Stimulated activated naive CD8-positive, alpha-beta T cell treated with anti-CD3 and anti-CD28 coated beads, Interleukin-15, Interleukin-2, amounts not matched to agents 100 ng/mL and 50 ng/mL, for 24 hours (primary cell): ENCODE results near the gene TIMM23.
A peak's percentile ranks its signal among the peaks of the same experiment; 100 is the strongest.
"Not testable (repeated sequence)": the region's sequence is repeated elsewhere in the genome, so short reads cannot be mapped to it uniquely, and the experiment has no call there.

Experiments used
- H3K27ac Mint-ChIP-seq: one replicate; pipeline ENCODE4 v1.8.0; 2021; ENCODE audit warnings: mild to moderate bottlenecking, mixed read lengths
- H3K27me3 Mint-ChIP-seq: one replicate; pipeline ENCODE4 v1.8.0; 2021; ENCODE audit warnings: mixed read lengths
- H3K36me3 Mint-ChIP-seq: one replicate; pipeline ENCODE4 v1.8.0; 2021; ENCODE audit warnings: low read depth, mixed read lengths
- H3K4me1 Mint-ChIP-seq: one replicate; pipeline ENCODE4 v1.8.0; 2021; ENCODE audit warnings: low read depth, mixed read lengths
- H3K4me3 Mint-ChIP-seq: one replicate; pipeline ENCODE4 v1.8.0; 2021; ENCODE audit warnings: mild to moderate bottlenecking, mixed read lengths
- H3K9me3 Mint-ChIP-seq: one replicate; pipeline ENCODE4 v1.8.0; 2021; ENCODE audit warnings: mixed read lengths

The TIMM23 gene

DNA sequence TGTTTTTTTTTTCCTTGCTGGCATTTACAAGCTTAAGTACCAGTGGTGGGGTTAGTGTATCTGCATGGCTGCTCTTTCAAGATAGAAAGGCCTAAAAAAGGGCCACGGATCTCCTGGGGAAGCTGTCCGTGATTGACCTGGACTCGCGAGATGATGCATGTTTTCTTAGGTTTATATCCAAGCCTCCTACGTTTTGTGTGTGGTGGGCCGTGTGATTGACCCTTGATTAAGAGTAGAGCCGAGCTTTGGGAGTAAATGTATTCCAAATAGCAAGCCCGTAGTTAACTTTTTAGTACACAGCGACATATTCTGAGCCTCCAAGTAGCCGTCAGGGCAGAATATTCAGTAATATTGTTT is 502 bp downstream of the TIMM23 start:
- Mint-ChIP-seq H3K4me3 (peak overlapping the region; percentile 99), H3K4me1 (peaks cover 30% of the 10 kb centered on the region), H3K36me3 (peaks cover 43% of the 10 kb centered on the region), H3K27ac (peak overlapping the region; percentile 97)
- not testable (repeated sequence) for H3K9me3 Mint-ChIP-seq, H3K27me3 Mint-ChIP-seq

DNA sequence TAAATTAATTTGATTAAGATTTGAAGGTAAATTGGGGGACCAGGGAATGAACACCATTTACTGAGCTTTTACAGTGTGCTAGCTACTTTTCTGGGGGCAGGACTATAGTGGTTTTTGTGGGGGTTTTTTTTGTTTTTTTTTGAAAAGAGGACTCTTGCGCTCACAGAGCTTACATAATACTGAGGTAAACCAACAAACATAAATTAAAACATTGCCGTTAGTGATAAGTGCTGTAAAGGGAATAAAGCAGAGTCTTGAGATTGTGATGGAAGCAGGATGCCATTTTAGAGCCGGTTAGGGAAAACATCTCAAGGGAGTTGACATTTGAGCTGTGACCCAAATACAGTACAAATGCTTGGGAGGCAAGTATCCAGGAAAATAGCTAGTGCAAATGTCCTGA is 1.8 kb downstream of the TIMM23 start:
- not testable (repeated sequence) for H3K27me3 Mint-ChIP-seq, H3K9me3 Mint-ChIP-seq
- Mint-ChIP-seq H3K36me3 (peaks cover 43% of the 10 kb centered on the region), H3K4me1 (peaks cover 30% of the 10 kb centered on the region), H3K4me3 (peak overlapping the region; percentile 99), H3K27ac (peak overlapping the region; percentile 36)

DNA sequence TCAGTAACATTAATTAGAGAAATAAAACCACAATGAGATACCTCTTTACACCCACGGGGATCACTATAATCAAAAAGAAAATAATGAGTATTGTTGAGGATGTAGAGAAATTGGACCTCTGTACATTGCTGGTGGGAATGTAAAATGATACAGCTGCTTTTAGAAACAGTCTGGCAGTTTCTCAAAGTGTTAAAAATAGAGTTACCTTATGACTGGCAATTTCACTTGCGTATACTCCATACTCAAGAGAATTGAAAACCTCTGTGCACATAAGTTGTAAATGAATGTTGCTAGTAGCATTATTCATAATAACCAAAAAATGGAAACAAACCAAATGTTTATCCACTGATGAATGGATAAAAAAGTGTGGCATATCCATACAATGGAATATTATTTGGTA is 6.3 kb downstream of the TIMM23 start:
- H3K27ac Mint-ChIP-seq, H3K9me3 Mint-ChIP-seq, H3K27me3 Mint-ChIP-seq, H3K4me3 Mint-ChIP-seq: not testable (repeated sequence)
- Mint-ChIP-seq H3K4me1 (peaks cover 13% of the 10 kb centered on the region), H3K36me3 (peaks cover 27% of the 10 kb centered on the region)

DNA sequence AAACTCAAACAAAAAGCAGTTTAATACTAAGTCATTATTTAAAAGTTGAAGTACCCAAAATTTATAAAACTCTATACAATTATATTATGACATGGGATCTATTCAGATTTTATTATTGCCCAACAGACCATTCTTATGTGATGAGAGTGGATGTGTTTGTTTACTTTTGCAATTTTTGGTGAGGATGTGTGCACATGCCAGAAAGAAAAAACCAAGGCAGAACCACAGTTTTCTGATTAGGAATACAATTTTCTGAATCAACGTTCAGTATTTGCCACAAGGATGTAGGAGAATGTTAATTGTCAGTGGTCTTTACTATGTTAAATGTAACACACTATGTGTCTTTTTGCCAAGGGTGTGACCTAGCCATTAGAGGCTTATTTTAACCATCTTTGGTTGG is 9.1 kb downstream of the TIMM23 start:
- H3K9me3 Mint-ChIP-seq, H3K27ac Mint-ChIP-seq, H3K27me3 Mint-ChIP-seq, H3K4me3 Mint-ChIP-seq, H3K4me1 Mint-ChIP-seq: not testable (repeated sequence)
- H3K36me3 Mint-ChIP-seq: peaks cover 28% of the 10 kb centered on the region

- peaks cover 33% of the 10 kb centered on the region for H3K36me3 Mint-ChIP-seq
- H3K9me3 Mint-ChIP-seq, H3K4me1 Mint-ChIP-seq, H3K27me3 Mint-ChIP-seq, H3K27ac Mint-ChIP-seq, H3K4me3 Mint-ChIP-seq: not testable (repeated sequence)
Measured at GRCh38 chr10:45983538-45984186, 11.4 kb downstream of the TIMM23 start.

GRCh38 chr10:45984473-45984872 is 12.2 kb downstream of the TIMM23 start:
- peaks cover 34% of the 10 kb centered on the region for H3K36me3 Mint-ChIP-seq
- H3K27ac Mint-ChIP-seq, H3K27me3 Mint-ChIP-seq, H3K4me3 Mint-ChIP-seq, H3K9me3 Mint-ChIP-seq, H3K4me1 Mint-ChIP-seq: not testable (repeated sequence)

- not testable (repeated sequence) for H3K4me3 Mint-ChIP-seq, H3K27me3 Mint-ChIP-seq, H3K27ac Mint-ChIP-seq, H3K4me1 Mint-ChIP-seq, H3K9me3 Mint-ChIP-seq
- H3K36me3 Mint-ChIP-seq: peaks cover 38% of the 10 kb centered on the region
Measured at GRCh38 chr10:45985590-45985989, 13.3 kb downstream of the TIMM23 start.

- peaks cover 6% of the 10 kb centered on the region for H3K9me3 Mint-ChIP-seq
Measured at GRCh38 chr10:45997557-45997956, 25.3 kb downstream of the TIMM23 start.

GRCh38 chr10:45997994-45998763 is 25.9 kb downstream of the TIMM23 start:
- Mint-ChIP-seq H3K27me3 (no peaks in the 10 kb centered on the region), H3K9me3 (peaks cover 6% of the 10 kb centered on the region), H3K27ac (no peak overlapping the region), H3K36me3 (peaks cover 60% of the 10 kb centered on the region), H3K4me1 (no peaks in the 10 kb centered on the region), H3K4me3 (no peak overlapping the region)

More at GRCh38 chr10:45997557-45997956, 25.3 kb downstream of the TIMM23 start:
- no peaks in the 10 kb centered on the region for H3K27me3 Mint-ChIP-seq
- H3K27ac Mint-ChIP-seq: no peak overlapping the region
- no peak overlapping the region for H3K4me3 Mint-ChIP-seq
- peaks cover 62% of the 10 kb centered on the region for H3K36me3 Mint-ChIP-seq
- no peaks in the 10 kb centered on the region for H3K4me1 Mint-ChIP-seq

GRCh38 chr10:45999955-46000354 is 27.7 kb downstream of the TIMM23 start:
- H3K9me3 Mint-ChIP-seq, H3K27ac Mint-ChIP-seq, H3K4me1 Mint-ChIP-seq, H3K4me3 Mint-ChIP-seq, H3K27me3 Mint-ChIP-seq: not testable (repeated sequence)
- peaks cover 62% of the 10 kb centered on the region for H3K36me3 Mint-ChIP-seq

GRCh38 chr10:46000538-46000937 is 28.2 kb downstream of the TIMM23 start:
- H3K27ac Mint-ChIP-seq: no peak overlapping the region
- H3K27me3 Mint-ChIP-seq: no peaks in the 10 kb centered on the region
- H3K4me1 Mint-ChIP-seq: no peaks in the 10 kb centered on the region
- H3K36me3 Mint-ChIP-seq: peaks cover 67% of the 10 kb centered on the region
- H3K9me3 Mint-ChIP-seq: peaks cover 6% of the 10 kb centered on the region
- no peak overlapping the region for H3K4me3 Mint-ChIP-seq

GRCh38 chr10:46001187-46001756 is 29.0 kb downstream of the TIMM23 start:
- Mint-ChIP-seq H3K9me3 (peaks cover 6% of the 10 kb centered on the region), H3K4me3 (no peak overlapping the region), H3K36me3 (peaks cover 72% of the 10 kb centered on the region), H3K4me1 (no peaks in the 10 kb centered on the region), H3K27ac (peak overlapping the region; percentile 67), H3K27me3 (no peaks in the 10 kb centered on the region)

DNA sequence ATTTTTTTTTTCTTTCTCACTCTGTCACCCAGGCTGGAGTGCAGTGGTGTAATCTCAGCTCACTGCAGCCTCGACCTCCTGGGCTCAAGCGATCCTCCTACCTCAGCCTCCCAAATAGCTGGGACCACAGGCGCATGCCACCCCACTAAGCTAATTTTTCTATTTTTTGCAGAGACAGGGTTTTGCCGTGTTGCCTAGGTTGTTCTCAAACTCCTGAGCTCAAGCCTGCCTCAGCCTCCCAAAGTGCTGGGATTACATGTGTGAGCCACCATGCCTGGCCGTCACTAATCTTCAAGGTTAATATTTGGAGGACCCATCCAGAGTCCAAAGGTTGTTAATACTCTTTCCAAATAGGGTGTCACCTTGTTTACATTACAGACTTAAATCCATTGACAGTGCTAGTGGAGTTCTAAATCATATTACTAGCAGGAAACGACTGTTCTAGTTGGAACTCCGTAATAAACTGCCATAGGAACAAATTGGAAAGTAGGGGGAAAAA is 29.9 kb downstream of the TIMM23 start:
- Mint-ChIP-seq H3K36me3 (peaks cover 79% of the 10 kb centered on the region), H3K27ac (peak overlapping the region; percentile 67)
- not testable (repeated sequence) for H3K4me3 Mint-ChIP-seq, H3K4me1 Mint-ChIP-seq, H3K27me3 Mint-ChIP-seq, H3K9me3 Mint-ChIP-seq

DNA sequence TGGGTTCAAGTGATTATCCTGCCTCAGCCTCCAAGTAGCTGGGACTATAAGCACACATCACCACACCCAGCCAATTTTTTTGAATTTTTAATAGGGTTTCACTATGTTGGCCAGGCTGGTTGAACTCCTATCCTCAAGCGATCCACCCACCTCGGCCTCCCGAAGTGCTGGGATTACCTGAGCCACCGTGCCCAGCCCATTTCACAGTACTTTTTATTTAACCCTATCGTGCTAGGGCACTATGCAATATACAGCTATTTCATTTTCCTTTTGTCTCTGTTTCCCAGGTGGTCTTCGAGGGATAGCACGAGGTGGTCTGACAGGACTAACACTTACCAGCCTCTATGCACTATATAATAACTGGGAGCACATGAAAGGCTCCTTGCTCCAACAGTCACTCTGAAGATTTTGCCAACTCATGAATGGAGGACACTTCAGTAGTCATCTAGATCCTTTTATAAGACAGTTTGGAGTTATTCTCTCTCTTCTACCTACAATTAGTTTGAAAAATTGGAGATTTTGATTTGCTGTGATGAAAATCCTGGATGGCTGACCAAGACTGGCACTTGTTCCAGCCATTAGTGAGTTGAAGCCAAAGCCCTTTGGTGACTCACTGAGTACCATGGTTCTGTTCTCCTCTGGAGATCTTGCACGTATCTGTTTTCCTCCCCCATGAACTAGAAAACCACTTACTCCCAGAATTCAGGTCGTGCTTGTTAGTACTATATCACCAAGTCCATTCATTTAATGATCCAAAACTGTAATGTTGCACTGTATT is 30.8 kb downstream of the TIMM23 start:
- H3K27me3 Mint-ChIP-seq: no peaks in the 10 kb centered on the region
- peaks cover 78% of the 10 kb centered on the region for H3K36me3 Mint-ChIP-seq
- H3K4me1 Mint-ChIP-seq: no peaks in the 10 kb centered on the region
- no peak overlapping the region for H3K4me3 Mint-ChIP-seq
- peaks cover 5% of the 10 kb centered on the region for H3K9me3 Mint-ChIP-seq
- no peak overlapping the region for H3K27ac Mint-ChIP-seq

GRCh38 chr10:46004963-46005362 is 32.7 kb downstream of the TIMM23 start:
- no peaks in the 10 kb centered on the region for H3K9me3 Mint-ChIP-seq
- H3K27ac Mint-ChIP-seq: no peak overlapping the region
- H3K4me3 Mint-ChIP-seq: no peak overlapping the region
- H3K36me3 Mint-ChIP-seq: peaks cover 80% of the 10 kb centered on the region
- H3K4me1 Mint-ChIP-seq: no peaks in the 10 kb centered on the region
- no peaks in the 10 kb centered on the region for H3K27me3 Mint-ChIP-seq
